Stomach (tissue), 9 donors: ENCODE data around the gene UBAP2L. TPM values are rescaled to one million over a fixed set of nuclear protein-coding genes. Genes with fewer than 3 reads are reported as not detected.

Experiments used
- DNase-seq, 2 donors: peaks; one replicate each; pipeline versions ENCODE4 v3.0.0 to v3.0.0-alpha.2; 2013 to 2019
- H3K27ac ChIP-seq, 5 donors: fragments of 200-600 bp in 4 of 5; sonication (generic) in 4 of 5; one replicate each; pipeline ENCODE4 v1.5.1; 2013 to 2019; ENCODE audit warnings: mild to moderate bottlenecking in 1 of 5, moderate library complexity in 1 of 5
- H3K27me3 ChIP-seq, 3 donors: fragments of 200-600 bp; sonication (generic); one replicate each; pipeline ENCODE4 v1.5.1; 2017 to 2019; ENCODE audit warnings: mixed run types in 1 of 3
- H3K36me3 ChIP-seq, 4 donors: fragments of 200-600 bp; sonication (generic); 1 replicate in 3 of 4; 2 replicates in 1 of 4; pipeline ENCODE4 v1.5.1; 2016 to 2019
- H3K4me1 ChIP-seq, 4 donors: fragments of 200-600 bp; sonication (generic); one replicate each; pipeline ENCODE4 v1.5.1; 2016 to 2019
- H3K4me3 ChIP-seq, 4 donors: fragments of 200-600 bp; sonication (generic) in 3 of 4; one replicate each; pipeline ENCODE4 v1.5.1; 2016 to 2019; ENCODE audit warnings: mild to moderate bottlenecking in 1 of 4
- H3K9me3 ChIP-seq, 4 donors: fragments of 200-600 bp; sonication (generic); one replicate each; pipeline ENCODE4 v1.5.1; 2016 to 2019
- CTCF ChIP-seq, 7 experiments: fragments of 450-650 bp in 4 of 7; fragments of 200-600 bp in 3 of 7; sonication (generic) in 3 of 7; IDR thresholded peaks; one replicate each; pipeline ENCODE4 v1.5.1; 2016 to 2019; ENCODE audit warnings: antibody characterized with exemption in 7 of 7, control low read depth in 2 of 7, mild to moderate bottlenecking in 1 of 7
- EP300 ChIP-seq: sonication (generic); formaldehyde crosslinking; IDR thresholded peaks from one replicate; pipeline ENCODE4 v1.6.1; 2017; ENCODE audit warnings: antibody characterized with exemption
- POLR2A ChIP-seq, 4 donors: fragments of 450-650 bp; IDR thresholded peaks; one replicate each; pipeline ENCODE4 v1.6.1; 2016; ENCODE audit warnings: antibody characterized with exemption in 4 of 4, control low read depth in 2 of 4, mild to moderate bottlenecking in 1 of 4, moderate library complexity in 1 of 4
- POLR2AphosphoS5 ChIP-seq, 3 donors: sonication (generic); formaldehyde crosslinking; IDR thresholded peaks; one replicate each; pipeline ENCODE4 v1.6.1; 2016; ENCODE audit warnings: antibody characterized with exemption in 3 of 3
- WGBS, 5 donors: extraction: QIAGEN DNeasy Blood & Tissue Kit in 3 of 5; methylation state at CpG; one replicate each; pipeline versions ENCODE4 v1.1.5 to v1.1.7; 2013 to 2018; 5-methylcytosine and 5-hydroxymethylcytosine counted together
- intact Hi-C: fragments of 100-400 bp; cut with DNase I; formaldehyde crosslinking; loops from one replicate; pipeline ENCODE4 v1.15.1; 2023; ENCODE audit warnings: low total_unique reads
- polyA plus RNA-seq, 3 donors: library from polyadenylated mRNA; stranded (reverse); fragments of 200-250 nt; gene quantifications; one replicate each; pipeline ENCODE4 v1.2.3, GENCODE V29; 2013
- total RNA-seq, 5 donors: library from RNA; depleted of rRNA; stranded (reverse); fragments of >200 nt; gene quantifications; one replicate each; pipeline versions ENCODE4 v1.1.0 to v1.2.3, GENCODE V29; 2014 to 2016
- donor health status: healthy with polysubstance abuse.
- donor health status: Bipolar disorder and iron deficiency.
- donor health status: healthy.

Gene UBAP2L
- total and polyA plus RNA-seq, 8 donors = 25.2 to 109 (median 53.6) TPM

DNA sequence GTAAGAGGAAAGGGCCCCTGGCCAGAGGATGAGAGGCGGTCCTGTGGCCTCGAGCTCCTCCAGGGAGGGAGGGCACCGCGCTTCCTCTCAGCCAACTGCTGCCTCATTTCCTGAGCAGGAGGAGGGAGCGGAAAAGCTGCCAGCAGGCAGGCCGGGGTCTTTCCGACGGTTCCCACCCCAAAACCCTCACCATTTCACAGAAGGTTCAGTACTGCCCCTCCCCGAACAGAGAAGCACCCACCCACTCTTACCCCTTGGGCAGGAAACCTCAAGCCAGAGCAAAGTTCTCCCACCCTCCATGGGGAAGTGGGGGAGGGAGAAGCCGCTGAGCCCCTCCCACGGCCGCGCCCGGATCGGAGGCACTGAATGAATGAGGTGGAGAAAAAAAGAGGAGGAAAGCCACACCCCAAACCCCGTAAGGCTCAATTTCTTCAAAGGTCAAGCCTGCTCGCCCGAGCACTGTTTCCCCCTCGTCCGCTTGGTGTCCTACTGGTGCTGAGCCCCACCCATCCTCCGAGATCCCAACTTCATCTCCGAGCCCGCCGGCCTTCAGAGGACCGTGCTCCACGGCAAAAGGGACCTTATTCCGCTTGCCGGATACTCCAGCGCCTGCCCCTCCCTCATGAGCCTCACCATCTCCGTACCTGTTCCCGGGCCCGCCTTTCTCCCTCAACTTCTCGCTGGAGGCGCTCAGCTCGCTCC, 38.3 kb upstream of the UBAP2L start:
- 0 to 1% (median 1%) methylated on average over 32 to 35 of the region's 35 CpGs for WGBS, 5 donors
- H3K27ac ChIP-seq = peak overlapping the region; percentile 87 to 99 (median 97)
- H3K9me3 ChIP-seq = no peaks in the 10 kb centered on the region
- peaks cover 46 to 64% (median 61%) of the 10 kb centered on the region in 4 donors for H3K4me1 ChIP-seq
- peak; percentile 68 to 92 for DNase-seq
- H3K4me3 ChIP-seq = peak overlapping the region; percentile 82 to 99 (median 86)
- intact Hi-C loops = no loop called here
- TF ChIP-seq POLR2AphosphoS5 (IDR thresholded peaks at IDR 0.05) (peak in 2 of 3 donors; percentile 31 to 68), POLR2A (IDR thresholded peaks at IDR 0.05) (no peak)
- H3K36me3 ChIP-seq = peaks cover 0 to 14% (median 2%) of the 10 kb centered on the region in 4 donors
- H3K27me3 ChIP-seq = no peaks in the 10 kb centered on the region

- Histone ChIP-seq H3K4me1 (peaks cover 38 to 56% (median 53%) of the 10 kb centered on the region in 4 donors), H3K36me3 (peaks cover 0 to 6% (median 2%) of the 10 kb centered on the region in 4 donors), H3K9me3 (no peaks in the 10 kb centered on the region), H3K27me3 (no peaks in the 10 kb centered on the region), H3K27ac (peak overlapping the region; percentile 87 to 99 (median 97)), H3K4me3 (peak overlapping the region; percentile 82 to 99 (median 86))
- WGBS, 5 donors = 5 to 7% (median 6%) methylated on average over 34 to 41 of the region's 41 CpGs
- TF ChIP-seq POLR2AphosphoS5 (IDR thresholded peaks at IDR 0.05) = peak; percentile 100
- peak in 3 of 4 donors; percentile 98 to 99 (median 99) for TF ChIP-seq POLR2A (IDR thresholded peaks at IDR 0.05)
- TF ChIP-seq EP300 = no peak
- peak in 1 of 7 experiments; percentile 44 for TF ChIP-seq CTCF (IDR thresholded peaks at IDR 0.05)
- intact Hi-C loops = no loop called here
- DNase-seq = peak; percentile 98 to 99
These were observed 37.5 kb upstream of the UBAP2L start for GRCh38 chr1:154183046-154183915.

- TF ChIP-seq EP300 = no peak
- peak in 5 of 7 experiments; percentile 28 to 57 (median 43) for TF ChIP-seq CTCF (IDR thresholded peaks at IDR 0.05)
- no peak for TF ChIP-seq POLR2A (IDR thresholded peaks at IDR 0.05)
- TF ChIP-seq POLR2AphosphoS5 (IDR thresholded peaks at IDR 0.05) = no peak
- peak; percentile 81 to 86 for DNase-seq
- Histone ChIP-seq H3K36me3 (no peaks in the 10 kb centered on the region), H3K27me3 (no peaks in the 10 kb centered on the region), H3K9me3 (no peaks in the 10 kb centered on the region), H3K4me3 (no peak overlapping the region), H3K27ac (peak overlapping the region in 2 of 5 donors; percentile 25 to 49), H3K4me1 (peaks cover 9 to 27% (median 24%) of the 10 kb centered on the region in 4 donors)
- intact Hi-C loops = no loop called here
- WGBS, 5 donors = 17 to 53% (median 35%) methylated on average over 1 of the region's 1 CpG
These were observed 34.6 kb upstream of the UBAP2L start for GRCh38 chr1:154186177-154186576.

GRCh38 chr1:154186852-154187501, 33.8 kb upstream of the UBAP2L start:
- Histone ChIP-seq H3K27me3 (no peaks in the 10 kb centered on the region), H3K9me3 (no peaks in the 10 kb centered on the region), H3K36me3 (no peaks in the 10 kb centered on the region), H3K4me1 (peaks cover 1 to 19% (median 16%) of the 10 kb centered on the region in 4 donors), H3K27ac (peak overlapping the region in 4 of 5 donors; percentile 0 to 49 (median 35)), H3K4me3 (no peak overlapping the region)
- peak in 1 of 2 donors; percentile 32 for DNase-seq
- TF ChIP-seq POLR2AphosphoS5 (IDR thresholded peaks at IDR 0.05) (peak in 1 of 3 donors; percentile 2), POLR2A (IDR thresholded peaks at IDR 0.05) (no peak)
- intact Hi-C loops = no loop called here
- 16 to 36% (median 22%) methylated on average over 2 of the region's 2 CpGs for WGBS, 5 donors

DNA sequence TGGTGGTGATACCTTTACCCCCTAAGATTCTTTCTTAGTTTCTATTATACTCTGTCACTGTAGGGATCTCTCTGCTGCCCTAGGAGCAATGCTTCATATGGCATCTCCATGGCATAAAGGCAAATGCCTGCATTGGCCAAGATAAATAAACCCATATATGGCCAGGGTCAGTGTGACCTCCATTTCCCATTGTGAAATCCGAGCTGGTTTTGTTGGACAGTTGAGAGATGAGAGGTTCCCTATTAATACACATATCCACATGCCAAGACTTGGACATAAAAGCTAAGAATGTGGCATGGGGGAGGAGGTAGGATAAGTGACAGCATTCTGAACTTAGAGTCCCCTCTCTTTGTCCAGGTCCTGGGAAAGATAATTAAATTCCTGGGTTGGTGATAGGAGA, 30.2 kb upstream of the UBAP2L start:
- no peaks in the 10 kb centered on the region for H3K9me3 ChIP-seq
- TF ChIP-seq EP300 = no peak
- TF ChIP-seq CTCF (IDR thresholded peaks at IDR 0.05) = no peak
- TF ChIP-seq POLR2AphosphoS5 (IDR thresholded peaks at IDR 0.05) = no peak
- TF ChIP-seq POLR2A (IDR thresholded peaks at IDR 0.05) = no peak
- H3K27ac ChIP-seq = no peak overlapping the region
- no peak for DNase-seq
- H3K27me3 ChIP-seq = peaks cover 0 to 9% (median 0%) of the 10 kb centered on the region in 3 donors
- H3K4me3 ChIP-seq = no peak overlapping the region
- 6 to 29% (median 15%) methylated on average over 1 of the region's 1 CpG for WGBS, 5 donors
- H3K4me1 ChIP-seq = peaks cover 0 to 9% (median 7%) of the 10 kb centered on the region in 4 donors
- intact Hi-C loops = no loop called here
- H3K36me3 ChIP-seq = no peaks in the 10 kb centered on the region
